ENCODE measurements around the gene SETD3. TPM values are rescaled to one million over a fixed set of nuclear protein-coding genes. Genes with fewer than 3 reads are reported as not detected.
"Not testable (repeated sequence)": the region's sequence is repeated elsewhere in the genome, so short reads cannot be mapped to it uniquely, and the experiment has no call there.

Gene SETD3
- total RNA-seq, 1 donor from 2014 or later: 44.3 TPM

- no peak for DNase-seq (ENCODE audit: low read depth)
- no peak overlapping the region for H3K4me3 ChIP-seq (ENCODE audit: low read depth, low read length)
These were observed 131.6 kb downstream of the SETD3 start for GRCh38 chr14:99348816-99349614.

GRCh38 chr14:99348231-99348630, 132.4 kb downstream of the SETD3 start:
- not testable (repeated sequence) for DNase-seq (ENCODE audit: low read depth); H3K4me3 ChIP-seq (ENCODE audit: low read depth, low read length)

More at GRCh38 chr14:99348816-99349614, 131.6 kb downstream of the SETD3 start:
- TF ChIP-seq CTCF (conservative IDR thresholded peaks at IDR 0.05; ENCODE audit: low read depth, low read length): no peak

Other genes with a start within 250 kb of the SETD3 start
- 0.23 and 0.58 TPM in 2 replicates for gene BCL11B, start 208.7 kb downstream of the SETD3 start, total RNA-seq
- gene CCNK, start 550 bp upstream of the SETD3 start, total RNA-seq: 8.4 and 11.3 TPM in 2 replicates
- gene CCDC85C, start 123.3 kb upstream of the SETD3 start, total RNA-seq: 29.6 and 34.8 TPM in 2 replicates
- gene HHIPL1, start 164.3 kb upstream of the SETD3 start, total RNA-seq: 0.87 and 4.9 TPM in 2 replicates
- gene CYP46A1, start 203.4 kb upstream of the SETD3 start, total RNA-seq: under 0.01 TPM in 1 of 2 replicates, not detected in the other

Measured in epithelial cell of proximal tubule (primary cell).